Suprapubic skin (tissue), 3 donors: ENCODE measurements around the gene GNA12.

Experiments used
- POLR2A ChIP-seq, 2 donors: fragments of 450-650 bp; IDR thresholded peaks; one replicate each; pipeline ENCODE4 v1.6.1; 2017; ENCODE audit warnings: antibody characterized with exemption in 2 of 2, mild to moderate bottlenecking in 2 of 2, moderate library complexity in 2 of 2
- TF ChIP-seq, protein P1 (sequence below), 2 donors: fragments of 200-600 bp in 1 of 2; fragments of 450-650 bp in 1 of 2; sonication (generic) in 1 of 2; IDR thresholded peaks; one replicate each; pipeline ENCODE4 v1.5.1; 2016 to 2019; ENCODE audit warnings: antibody characterized with exemption in 2 of 2, mild to moderate bottlenecking in 1 of 2, moderate library complexity in 1 of 2

DNA sequence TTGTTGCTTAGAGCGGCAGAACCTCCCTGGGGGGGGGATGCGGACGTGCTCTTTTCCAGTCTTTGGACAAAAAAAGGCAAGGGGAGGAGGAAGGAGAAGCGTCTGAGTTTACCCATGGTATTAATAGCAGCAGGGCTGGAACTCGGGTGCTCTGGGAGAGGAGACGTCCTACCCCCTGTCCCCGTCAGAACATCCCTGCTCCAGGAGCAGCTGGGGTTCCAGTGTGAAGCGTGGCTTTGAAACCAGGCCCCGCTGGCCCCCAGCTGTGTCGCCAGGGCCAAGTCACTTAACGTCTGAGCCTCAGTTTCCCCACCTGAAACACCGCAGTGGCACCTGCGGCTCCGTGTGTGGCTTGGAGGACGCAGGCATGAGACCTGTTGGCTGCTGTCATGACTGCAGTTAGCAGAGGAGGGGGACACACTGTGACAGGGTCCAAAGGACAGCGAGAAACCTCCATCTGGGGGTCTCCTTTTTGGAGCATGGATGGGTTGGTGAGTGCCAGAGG, 154.7 kb downstream of the GNA12 start:
- TF ChIP-seq POLR2A (IDR thresholded peaks at IDR 0.05), result no peak
- TF ChIP-seq, protein P1, sequence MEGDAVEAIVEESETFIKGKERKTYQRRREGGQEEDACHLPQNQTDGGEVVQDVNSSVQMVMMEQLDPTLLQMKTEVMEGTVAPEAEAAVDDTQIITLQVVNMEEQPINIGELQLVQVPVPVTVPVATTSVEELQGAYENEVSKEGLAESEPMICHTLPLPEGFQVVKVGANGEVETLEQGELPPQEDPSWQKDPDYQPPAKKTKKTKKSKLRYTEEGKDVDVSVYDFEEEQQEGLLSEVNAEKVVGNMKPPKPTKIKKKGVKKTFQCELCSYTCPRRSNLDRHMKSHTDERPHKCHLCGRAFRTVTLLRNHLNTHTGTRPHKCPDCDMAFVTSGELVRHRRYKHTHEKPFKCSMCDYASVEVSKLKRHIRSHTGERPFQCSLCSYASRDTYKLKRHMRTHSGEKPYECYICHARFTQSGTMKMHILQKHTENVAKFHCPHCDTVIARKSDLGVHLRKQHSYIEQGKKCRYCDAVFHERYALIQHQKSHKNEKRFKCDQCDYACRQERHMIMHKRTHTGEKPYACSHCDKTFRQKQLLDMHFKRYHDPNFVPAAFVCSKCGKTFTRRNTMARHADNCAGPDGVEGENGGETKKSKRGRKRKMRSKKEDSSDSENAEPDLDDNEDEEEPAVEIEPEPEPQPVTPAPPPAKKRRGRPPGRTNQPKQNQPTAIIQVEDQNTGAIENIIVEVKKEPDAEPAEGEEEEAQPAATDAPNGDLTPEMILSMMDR (IDR thresholded peaks at IDR 0.05), result no peak
